Kidney (tissue), 22 donors: Measurements from ENCODE around the gene HSPA1A. TPM values are rescaled to one million over a fixed set of nuclear protein-coding genes. Genes with fewer than 3 reads are reported as not detected.

Experiments used
- DNase-seq, 5 donors: peaks; one replicate each; pipeline ENCODE4 v3.0.0-alpha.2; 2013 to 2020
- FAIRE-seq: peaks from 2 replicates; lab custom pipeline; 2012; peaks lifted over from hg19 to GRCh38; lab: Jason Lieb, UNC
- H3K27ac ChIP-seq, 2 donors: one replicate each; pipeline ENCODE4 v1.7.0; 2013; ENCODE audit warnings: low read depth in 2 of 2, low read length in 2 of 2, inconsistent platforms in 1 of 2
- H3K27me3 ChIP-seq: one replicate; pipeline ENCODE4 v1.7.1; 2013; ENCODE audit warnings: low read length, inconsistent platforms; ENCODE audit not compliant: control insufficient read depth, insufficient read depth
- H3K36me3 ChIP-seq, 3 donors: one replicate each; pipeline versions ENCODE4 v1.7.0 to v1.7.1; 2013; ENCODE audit warnings: low read length in 3 of 3, control low read depth in 1 of 3, inconsistent platforms in 1 of 3; ENCODE audit not compliant: insufficient read depth in 3 of 3, control insufficient read depth in 2 of 3
- H3K4me1 ChIP-seq, 3 donors: one replicate each; pipeline versions ENCODE4 v1.7.0 to v1.7.1; 2013; ENCODE audit warnings: low read length in 3 of 3, inconsistent platforms in 1 of 3, low read depth in 1 of 3; ENCODE audit not compliant: control insufficient read depth in 2 of 3, insufficient read depth in 2 of 3
- H3K4me3 ChIP-seq, 3 donors: one replicate each; pipeline versions ENCODE4 v1.7.0 to v1.8.1; 2013; ENCODE audit warnings: low read length in 3 of 3, control low read depth in 1 of 3, inconsistent platforms in 1 of 3
- H3K9ac ChIP-seq, 3 donors: one replicate each; pipeline versions ENCODE4 v1.7.0 to v1.7.1; 2013; ENCODE audit warnings: low read length in 3 of 3, control low read depth in 1 of 3, inconsistent platforms in 1 of 3
- H3K9me3 ChIP-seq, 3 donors: one replicate each; pipeline versions ENCODE4 v1.7.0 to v1.7.1; 2013; ENCODE audit warnings: low read length in 3 of 3, control low read depth in 1 of 3, inconsistent platforms in 1 of 3; ENCODE audit not compliant: control insufficient read depth in 2 of 3, insufficient read depth in 1 of 3
- CTCF ChIP-seq: IDR thresholded peaks from 3 replicates; pipeline ENCODE4 v1.5.1; 2012; ENCODE audit warnings: mild to moderate bottlenecking, moderate library complexity, borderline replicate concordance; ENCODE audit not compliant: insufficient read depth; ENCODE audit errors: extremely low read depth
- intact Hi-C: fragments of 100-400 bp; cut with DNase I; formaldehyde crosslinking; loops from one replicate; pipeline ENCODE4 v1.11.1; 2022
- long read RNA-seq, 10 donors: library from polyadenylated mRNA in 1 of 10; unstranded in 1 of 10; transcript quantifications; one replicate each; pipeline ENCODE4 v2.0.0 and lab custom pipeline, GENCODE V29; 2021 to 2026
- polyA plus RNA-seq: library from polyadenylated mRNA; stranded (reverse); fragments of 350-450 nt; fragmentation: Illumina TruSeq; extraction: RNeasy Lipid Tissue Mini Kit (QIAGEN cat#74804); gene quantifications from one replicate; pipeline ENCODE4 v1.2.3, GENCODE V29; 2014; ENCODE audit warnings: low read depth, low replicate concordance; ENCODE audit not compliant: insufficient read depth
- total RNA-seq: library from RNA; stranded (reverse); fragmentation: NEBNext Ultra II Directional; extraction: Animal tissue kit (Norgen Biotek cat#: 25700); gene quantifications from one replicate; pipeline ENCODE4 v1.2.1, GENCODE V29; 2021
- donor health status: control.
- donor health status: control.
- donor health status: control.
- donor health status: control.
- donor health status: control.
- donor health status: DM: yes; HTN: yes; CAD: no.
- donor health status: Normal renal cell carcinoma (clear cell type).

HSPA1A gene
- total RNA-seq, result 133 TPM
- polyA plus RNA-seq, result 209 TPM
- long read RNA-seq, donor 1, transcript HSPA1A-201 (1 exons, 2,483 nt), result major isoform, 35 of 35 reads
- long read RNA-seq, donor 1, partial matches to known transcripts, result 0 of 35 reads
- long read RNA-seq, donor 1, other reads (novel, unspliced or antisense), result 0 of 35 reads
- long read RNA-seq, donor 2, transcript HSPA1A-201 (1 exons, 2,483 nt), result major isoform, 35 of 35 reads
- long read RNA-seq, donor 2, partial matches to known transcripts, result 0 of 35 reads
- long read RNA-seq, donor 2, other reads (novel, unspliced or antisense), result 0 of 35 reads
- long read RNA-seq, donor 3, transcript HSPA1A-201 (1 exons, 2,483 nt), result major isoform, 62 of 62 reads
- long read RNA-seq, donor 3, partial matches to known transcripts, result 0 of 62 reads
- long read RNA-seq, donor 3, other reads (novel, unspliced or antisense), result 0 of 62 reads
- long read RNA-seq, donor 4, transcript HSPA1A-201 (1 exons, 2,483 nt), result major isoform, 24 of 24 reads
- long read RNA-seq, donor 4, partial matches to known transcripts, result 0 of 24 reads
- long read RNA-seq, donor 4, other reads (novel, unspliced or antisense), result 0 of 24 reads
- long read RNA-seq, donor 5, partial matches to known transcripts, result 0 of 3 reads
- long read RNA-seq, donor 5, other reads (novel, unspliced or antisense), result 0 of 3 reads
- long read RNA-seq, donor 6, transcript HSPA1A-201 (1 exons, 2,483 nt), result major isoform, 27 of 27 reads
- long read RNA-seq, donor 6, partial matches to known transcripts, result 0 of 27 reads
- long read RNA-seq, donor 6, other reads (novel, unspliced or antisense), result 0 of 27 reads
- long read RNA-seq, donor 7, transcript HSPA1A-201 (1 exons, 2,483 nt), result major isoform, 61 of 61 reads
- long read RNA-seq, donor 7, partial matches to known transcripts, result 0 of 61 reads
- long read RNA-seq, donor 7, other reads (novel, unspliced or antisense), result 0 of 61 reads
- long read RNA-seq, donor 8, transcript HSPA1A-201 (1 exons, 2,483 nt), result major isoform, 36 of 36 reads
- long read RNA-seq, donor 8, partial matches to known transcripts, result 0 of 36 reads
- long read RNA-seq, donor 8, other reads (novel, unspliced or antisense), result 0 of 36 reads
- long read RNA-seq, donor 9, transcript HSPA1A-201 (1 exons, 2,483 nt), result major isoform, 30 of 30 reads
- long read RNA-seq, donor 9, partial matches to known transcripts, result 0 of 30 reads
- long read RNA-seq, donor 9, other reads (novel, unspliced or antisense), result 0 of 30 reads
- long read RNA-seq, donor 10, transcript HSPA1A-201 (1 exons, 2,483 nt), result major isoform, 72 of 72 reads
- long read RNA-seq, donor 10, partial matches to known transcripts, result 0 of 72 reads
- long read RNA-seq, donor 10, other reads (novel, unspliced or antisense), result 0 of 72 reads

- H3K4me3 ChIP-seq, result peak within 1 kb of the TSS; percentile 59 to 80 (median 77)
- peak; percentile 92 for FAIRE-seq
- intact Hi-C loops, result no loop called here
- peaks cover 4 to 12% (median 7%) of the 10 kb centered on the region in 3 donors for H3K4me1 ChIP-seq
- no peaks in the 10 kb centered on the region for H3K36me3 ChIP-seq
- DNase-seq, result peak; percentile 98 to 100 (median 99)
- peak within 1 kb of the TSS; percentile 67 to 99 (median 71) for H3K9ac ChIP-seq
- H3K27me3 ChIP-seq, result no peaks in the 10 kb centered on the region
- no peak for TF ChIP-seq CTCF
- H3K9me3 ChIP-seq, result no peaks in the 10 kb centered on the region
- H3K27ac ChIP-seq, result peak within 1 kb of the TSS; percentile 100
Measured at GRCh38 chr6:31815025-31815838, at the start of gene HSPA1A, which contains the start of gene HSPA1L. TSS of gene HSPA1A (plus strand) at chr6:31815543. CDS start at chr6:31815757, 214 bp downstream. TSS of gene HSPA1L (minus strand) at chr6:31815283. CDS start at chr6:31811972, 3,311 bp downstream.

DNA sequence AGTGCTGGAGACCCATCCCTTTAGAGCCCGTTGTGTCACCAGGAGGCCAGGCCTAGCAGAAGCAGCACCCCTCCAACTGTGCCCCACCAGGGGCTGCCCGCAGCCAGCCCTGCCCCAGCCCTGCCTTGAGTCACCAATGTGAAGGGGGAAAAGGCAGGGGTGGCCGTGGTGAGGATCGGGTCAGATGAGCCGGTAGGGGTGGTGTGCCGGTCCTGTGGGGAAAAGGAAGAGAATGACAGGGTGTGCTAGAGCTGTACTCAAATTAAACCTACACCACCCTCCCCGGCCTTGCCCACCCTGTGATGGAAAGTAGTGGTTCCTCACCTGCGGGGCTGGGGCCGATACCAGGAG, 49.8 kb upstream of the HSPA1A start:
- Histone ChIP-seq H3K9me3 (no peaks in the 10 kb centered on the region), H3K27me3 (no peaks in the 10 kb centered on the region), H3K36me3 (no peaks in the 10 kb centered on the region), H3K27ac (no peak overlapping the region), H3K4me3 (peak overlapping the region in 1 of 3 donors; percentile 41), H3K9ac (no peak overlapping the region), H3K4me1 (peaks cover 0 to 7% (median 0%) of the 10 kb centered on the region in 3 donors)
- FAIRE-seq (no peak), DNase-seq (no peak)
- TF ChIP-seq CTCF, result no peak
- intact Hi-C loops, result no loop called here
